Measurements from ENCODE around the gene VSTM2B.

DNA sequence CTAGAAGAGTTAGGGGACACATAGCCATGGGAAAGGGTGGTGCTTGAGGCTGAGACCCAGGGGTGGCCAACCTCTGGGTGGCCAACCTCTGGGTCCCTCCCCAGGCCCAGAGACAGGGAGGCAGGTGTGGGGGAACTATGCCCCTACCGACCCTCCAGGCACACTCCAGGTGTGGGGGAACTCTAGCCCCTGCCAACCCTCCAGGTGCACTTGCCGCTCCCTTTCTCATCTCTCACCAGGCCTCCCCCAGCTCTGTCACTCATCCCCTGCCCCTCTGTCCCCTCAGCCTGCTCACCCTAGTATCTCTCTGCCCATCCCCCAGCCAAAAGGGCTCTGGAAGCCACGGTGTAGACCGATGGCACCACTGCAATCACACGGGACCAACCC lies 10.6 kb upstream of the VSTM2B start:
- no peak for TF ChIP-seq CTCF (IDR thresholded peaks at IDR 0.05)
- no peak for TF ChIP-seq POLR2A (IDR thresholded peaks at IDR 0.05)

Measured in heart left ventricle (tissue), 13 donors.